GM12878 (cell line): ENCODE measurements around the gene ADIG. TPM values are rescaled to one million over a fixed set of nuclear protein-coding genes. Genes with fewer than 3 reads are reported as not detected.

Source experiments
- ATAC-seq: fragments of 200-7000 bp; cut with Tn5 transposase; 3 replicates; pipeline ENCODE4 v1.9.1; 2020; ENCODE audit warnings: mild to moderate bottlenecking, moderate library complexity
- BruUV-seq: library from RNA; stranded (reverse); fragments of 400-500 nt; replicated peaks from 2 replicates; lab custom pipeline; 2021; lab: Mats Ljungman, UMichigan
- CTCF ChIA-PET: fragments of 300-600 bp; sonication (Branson Sonifier 250); formaldehyde crosslinking; extraction: SDS; loops from one replicate; lab custom pipeline; 2021; ENCODE audit warnings: inconsistent platforms; lab: Yijun Ruan, JAX
- POLR2A ChIA-PET: fragments of 350-600 bp; formaldehyde crosslinking; extraction: SDS; loops from one replicate; lab custom pipeline; 2021; ENCODE audit warnings: inconsistent platforms; lab: Charles Lee
- RAD21 ChIA-PET: fragments of 300-600 bp; sonication (Branson Sonifier 250); formaldehyde crosslinking; loops from one replicate; lab custom pipeline; 2023; ENCODE audit warnings: antibody characterized with exemption; ENCODE audit not compliant: unreplicated experiment; lab: Charles Lee
- SMC1A ChIA-PET: fragments of 300-600 bp; sonication (Branson Sonifier 250); formaldehyde crosslinking; loops from one replicate; lab custom pipeline; 2023; ENCODE audit not compliant: unreplicated experiment, uncharacterized antibody; lab: Charles Lee
- DNase-seq: peaks from one replicate; pipeline ENCODE4 v3.0.0-alpha.2; 2011; ENCODE audit warnings: low read depth, low spot score
- FAIRE-seq: peaks from 3 replicates; lab custom pipeline; 2011; peaks lifted over from hg19 to GRCh38; lab: Jason Lieb, UNC
- H2AFZ ChIP-seq: 2 replicates; pipeline ENCODE4 v1.6.0; 2011; ENCODE audit warnings: low read depth, low read length, control low read depth; ENCODE audit not compliant: control insufficient read depth
- H3K27ac ChIP-seq: 2 replicates; pipeline ENCODE4 v1.5.1; 2011; ENCODE audit warnings: control low read depth; ENCODE audit not compliant: control insufficient read depth, insufficient read depth
- H3K27me3 ChIP-seq, 2 experiments: replicated peaks in 1 of 2; 2 replicates each; pipeline versions ENCODE4 v1.6.0 to v1.6.1; 2011; ENCODE audit warnings: low read length in 1 of 2; ENCODE audit not compliant: control insufficient read depth in 2 of 2, insufficient read depth in 2 of 2
- H3K36me3 ChIP-seq, 2 experiments: 2 replicates each; pipeline ENCODE4 v1.5.1; 2011; ENCODE audit warnings: low read length in 1 of 2; ENCODE audit not compliant: control insufficient read depth in 2 of 2, insufficient read depth in 2 of 2
- H3K4me1 ChIP-seq: 2 replicates; pipeline ENCODE4 v1.6.1; 2011; ENCODE audit warnings: mild to moderate bottlenecking, low read length, moderate library complexity, mixed read lengths; ENCODE audit not compliant: control insufficient read depth, insufficient read depth
- H3K4me2 ChIP-seq: 2 replicates; pipeline ENCODE4 v1.6.0; 2011; ENCODE audit warnings: control low read depth; ENCODE audit not compliant: control insufficient read depth, insufficient read depth
- H3K4me3 ChIP-seq: fragments of 200-600 bp; sonication (generic); 2 replicates; pipeline ENCODE4 v1.5.1; 2016
- H3K79me2 ChIP-seq: 2 replicates; pipeline ENCODE4 v1.6.0; 2011; ENCODE audit warnings: low read length; ENCODE audit not compliant: control insufficient read depth, insufficient read depth
- H3K9ac ChIP-seq: 2 replicates; pipeline ENCODE4 v1.8.0; 2011; ENCODE audit warnings: low read length, control low read depth, mixed read lengths; ENCODE audit not compliant: control insufficient read depth, insufficient read depth
- H3K9me3 ChIP-seq: replicated peaks from 3 replicates; pipeline ENCODE4 v1.5.1; 2011; ENCODE audit warnings: mild to moderate bottlenecking, low read length; ENCODE audit not compliant: control insufficient read depth, insufficient read depth
- H4K20me1 ChIP-seq: 2 replicates; pipeline ENCODE4 v1.6.0; 2011; ENCODE audit not compliant: control insufficient read depth, insufficient read depth
- BRCA1 ChIP-seq: IDR thresholded peaks from 2 replicates; pipeline ENCODE4 v1.6.1; 2011; ENCODE audit warnings: low read depth, low read length, improper control_type of control experiment
- CREM ChIP-seq: IDR thresholded peaks from 2 replicates; pipeline ENCODE4 v1.6.1; 2014; ENCODE audit warnings: antibody characterized with exemption, low read depth
- FOS ChIP-seq: IDR thresholded peaks from 3 replicates; pipeline ENCODE4 v1.6.1; 2011; ENCODE audit warnings: borderline replicate concordance; ENCODE audit not compliant: insufficient read length; ENCODE audit errors: extremely low read depth
- GABPA ChIP-seq: IDR thresholded peaks from 2 replicates; pipeline ENCODE4 v1.6.1; 2014; ENCODE audit warnings: antibody characterized with exemption, low read depth, mild to moderate bottlenecking, inconsistent platforms
- HDGF ChIP-seq: fragments of 450-650 bp; IDR thresholded peaks from 2 replicates; pipeline ENCODE4 v1.6.1; 2016; ENCODE audit warnings: antibody characterized with exemption
- KLF5 ChIP-seq: fragments of 450-650 bp; IDR thresholded peaks from 2 replicates; pipeline ENCODE4 v1.6.1; 2014; ENCODE audit warnings: mild to moderate bottlenecking; ENCODE audit not compliant: partially characterized antibody
- MYB ChIP-seq: fragments of 150-350 bp; IDR thresholded peaks from 2 replicates; pipeline ENCODE4 v1.6.1; 2014; ENCODE audit warnings: mild to moderate bottlenecking, low read depth, low read length, borderline replicate concordance
- NFXL1 ChIP-seq: fragments of 450-650 bp; IDR thresholded peaks from 2 replicates; pipeline ENCODE4 v1.6.1; 2017; ENCODE audit warnings: antibody characterized with exemption, mild to moderate bottlenecking, borderline replicate concordance
- RAD21 ChIP-seq: IDR thresholded peaks from 2 replicates; pipeline ENCODE4 v1.6.1; 2011; ENCODE audit warnings: mild to moderate bottlenecking, low read depth, low read length, moderate library complexity; ENCODE audit not compliant: insufficient read depth
- RFX5 ChIP-seq: IDR thresholded peaks from 2 replicates; pipeline ENCODE4 v1.6.1; 2011; ENCODE audit warnings: low read depth, low read length, improper control_type of control experiment
- STAT3 ChIP-seq: IDR thresholded peaks from 2 replicates; pipeline ENCODE4 v1.6.1; 2011; ENCODE audit warnings: low read depth, low read length, improper control_type of control experiment
- WGBS: methylation state at CpG from one replicate; pipeline ENCODE4 v1.1.6; 2016; ENCODE audit warnings: low lambda C conversion rate; ENCODE audit not compliant: insufficient replicate concordance, insufficient coverage; ENCODE audit errors: missing lambda C conversion rate; 5-methylcytosine and 5-hydroxymethylcytosine counted together
- in situ Hi-C: fragments of 300-500 bp; cut with MboI; formaldehyde crosslinking; loops from 9 replicates; pipeline ENCODE4 v1.14.3; 2018; ENCODE audit warnings: mixed read lengths
- intact Hi-C: fragments of 100-400 bp; cut with micrococcal nuclease; formaldehyde crosslinking; loops from one replicate; pipeline ENCODE4 v1.14.2; 2022; ENCODE audit not compliant: unreplicated experiment
- polyA plus RNA-seq, 11 experiments: library from polyadenylated mRNA; depleted of rRNA in 4 of 11; unstranded in 6 of 11; stranded (reverse) in 5 of 11; fragments of >200 nt; fragmentation: Nextera tagmentation in 4 of 11; fragmentation: Illumina TruSeq in 1 of 11; extraction: Ambion mirVana in 4 of 11; extraction: Trizol in 1 of 11; gene quantifications; 1 replicate in 1 of 11; 2 replicates in 10 of 11; pipeline versions ENCODE4 v1.2.1 to v1.2.3, GENCODE V29; 2011 to 2016; ENCODE audit warnings: inconsistent platforms in 2 of 11, missing spikeins in 2 of 11, low read depth in 1 of 11
- total RNA-seq, 4 experiments: library from RNA; depleted of rRNA in 3 of 4; stranded (reverse); fragments of >200 nt in 3 of 4; fragmentation: Illumina TruSeq in 1 of 4; extraction: Trizol in 1 of 4; gene quantifications; 2 replicates each; pipeline versions ENCODE4 v1.2.1 to v1.2.3, GENCODE V29; 2013 to 2021

Gene ADIG
- total and polyA plus RNA-seq, 10 of the 15 experiments (the other 5 are each of a cell fraction or from before 2014, with no cell fraction given) = not detected

DNA sequence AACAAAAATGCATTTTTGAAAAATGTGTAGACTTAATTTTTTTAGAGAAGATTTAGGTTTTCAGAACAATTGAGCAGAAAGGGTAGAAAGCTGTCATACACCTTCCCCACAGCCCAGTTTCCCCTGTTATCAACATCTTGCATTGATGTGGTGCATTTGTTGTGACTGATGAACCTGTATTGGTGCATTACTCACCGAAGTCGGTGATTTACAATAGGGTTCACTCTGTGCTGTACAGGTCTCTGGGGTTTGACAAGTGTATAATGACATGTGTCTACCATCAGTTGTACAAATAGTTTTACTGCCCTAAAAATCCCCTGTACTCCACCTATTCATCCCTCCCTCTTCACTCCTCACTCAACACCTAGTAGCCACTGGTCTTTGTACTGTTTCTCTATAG is 23.8 kb upstream of the ADIG start:
- H3K27ac ChIP-seq = no peak overlapping the region
- DNase-seq (no peak), FAIRE-seq (no peak), ATAC-seq (no peak)
- TF ChIP-seq GABPA = no peak
- no peak for TF ChIP-seq BRCA1
- no peak for TF ChIP-seq KLF5
- TF ChIP-seq CREM = no peak
- TF ChIP-seq NFXL1 = no peak
- no peak for TF ChIP-seq FOS
- TF ChIP-seq MYB = no peak
- TF ChIP-seq STAT3 = no peak
- no peak for TF ChIP-seq HDGF
- no peak for TF ChIP-seq RAD21
- TF ChIP-seq RFX5 = no peak
- ChIA-PET POLR2A (no interaction called here), RAD21 (no interaction called here), CTCF (no interaction called here), SMC1A (no interaction called here)
- no peak overlapping the region for H3K9ac ChIP-seq
- WGBS = 100% methylated on average over 2 of the region's 2 CpGs
- no peaks in the 10 kb centered on the region for H3K79me2 ChIP-seq
- intact Hi-C loops (no loop called here), in situ Hi-C loops (no loop called here)
- no TSS peak for BruUV-seq
- H3K4me1 ChIP-seq = no peaks in the 10 kb centered on the region
- H3K36me3 ChIP-seq = peaks cover 0 to 20% of the 10 kb centered on the region in 2 experiments; a peak in 2 of 4 replicates
- H3K27me3 ChIP-seq = no peaks in the 10 kb centered on the region
- H3K9me3 ChIP-seq = no peaks in the 10 kb centered on the region
- H3K4me3 ChIP-seq = no peak overlapping the region
- no peaks in the 10 kb centered on the region for H4K20me1 ChIP-seq
- no peak overlapping the region for H3K4me2 ChIP-seq
- no peak overlapping the region for H2AFZ ChIP-seq
